ENCODE measurements around the gene NR1I3.

DNA sequence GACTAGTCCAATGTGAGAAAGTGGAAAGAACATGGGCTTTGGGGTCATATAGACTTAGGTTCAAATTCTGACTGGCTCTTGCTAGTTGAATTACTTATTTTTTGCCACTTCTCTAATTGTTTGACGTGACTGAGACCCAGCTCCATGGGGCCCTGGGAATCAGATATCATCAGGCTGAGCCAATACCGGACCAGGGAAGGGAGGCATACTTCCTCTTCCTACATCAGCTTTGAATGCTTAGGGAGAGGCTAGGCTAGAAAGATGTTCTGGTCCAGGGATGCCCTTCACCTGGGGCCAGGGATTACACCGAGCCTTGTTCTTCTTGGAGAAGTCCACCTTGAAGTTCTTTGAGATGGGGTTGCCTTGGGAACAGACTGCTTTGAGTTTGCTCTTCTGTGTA is 3.7 kb upstream of the NR1I3 start:
- TF ChIP-seq GABPA (IDR thresholded peaks at IDR 0.05; ENCODE audit: low read depth), result no peak
- TF ChIP-seq FOXJ3 (CRISPR knock-in tag; IDR thresholded peaks at IDR 0.05), result no peak
- no peak for TF ChIP-seq REST (IDR thresholded peaks at IDR 0.05; ENCODE audit: low read depth, low read length)
- TF ChIP-seq FOXM1 (IDR thresholded peaks at IDR 0.05; ENCODE audit: low read depth), result no peak
- no peak for TF ChIP-seq POLR2AphosphoS5 (IDR thresholded peaks at IDR 0.05; ENCODE audit: low read depth, low read length)
- TF ChIP-seq MEF2A (IDR thresholded peaks at IDR 0.05; ENCODE audit: borderline replicate concordance, low read depth), result no peak
